ELR (cell line): ENCODE measurements around the gene NUDT22.

ENCODE experiments used
- DNase-seq: peaks from one replicate; pipeline ENCODE4 v3.0.0-alpha.2; 2015; ENCODE audit warnings: low read depth

NUDT22 gene

DNA sequence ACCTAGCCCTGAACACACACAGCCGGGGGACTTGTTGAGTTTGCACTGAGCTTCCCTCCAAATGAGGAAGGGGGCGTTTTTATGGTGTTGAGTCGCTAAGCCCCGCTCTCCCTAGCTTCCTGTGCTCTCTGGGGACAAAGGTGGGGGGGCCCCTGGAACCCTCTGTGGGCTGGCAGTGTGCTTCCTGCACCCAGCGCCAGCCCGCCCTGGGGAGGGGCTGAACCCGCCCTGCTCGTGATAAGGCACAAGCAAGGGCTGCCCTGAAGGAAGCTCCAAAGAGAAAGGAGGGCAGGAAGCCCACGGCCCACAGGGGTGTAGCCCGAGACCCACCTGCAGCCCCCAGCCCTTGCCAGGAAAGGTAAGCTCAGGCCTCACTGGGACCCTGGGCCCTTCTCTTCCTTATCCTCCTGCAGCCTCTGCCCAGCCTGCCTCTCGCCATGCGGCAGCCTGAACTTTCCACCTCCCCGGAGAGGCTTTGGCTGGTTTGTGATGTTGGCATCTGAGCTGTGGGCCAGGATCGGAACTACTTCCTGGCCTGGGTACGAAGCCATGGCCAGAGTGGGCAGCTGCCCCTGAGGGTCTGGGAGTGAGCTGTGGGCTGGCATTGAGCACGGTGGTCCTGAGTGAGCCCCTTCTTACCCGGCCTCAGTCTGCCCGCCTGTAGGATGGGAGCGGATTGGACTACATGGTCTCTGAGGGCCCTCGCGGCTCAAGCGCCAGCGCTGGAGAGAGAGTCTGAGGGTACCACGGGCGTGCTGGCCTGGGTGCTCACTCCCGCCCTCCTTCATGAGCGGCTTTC lies 19.4 kb upstream of the NUDT22 start, which contains the start of gene FERMT3:
Gene FERMT3 (plus strand): TSS at position 265 of the 799 bp plus-strand sequence. CDS start 644 bp downstream, outside the sequence.
- DNase-seq, result no peak

DNA sequence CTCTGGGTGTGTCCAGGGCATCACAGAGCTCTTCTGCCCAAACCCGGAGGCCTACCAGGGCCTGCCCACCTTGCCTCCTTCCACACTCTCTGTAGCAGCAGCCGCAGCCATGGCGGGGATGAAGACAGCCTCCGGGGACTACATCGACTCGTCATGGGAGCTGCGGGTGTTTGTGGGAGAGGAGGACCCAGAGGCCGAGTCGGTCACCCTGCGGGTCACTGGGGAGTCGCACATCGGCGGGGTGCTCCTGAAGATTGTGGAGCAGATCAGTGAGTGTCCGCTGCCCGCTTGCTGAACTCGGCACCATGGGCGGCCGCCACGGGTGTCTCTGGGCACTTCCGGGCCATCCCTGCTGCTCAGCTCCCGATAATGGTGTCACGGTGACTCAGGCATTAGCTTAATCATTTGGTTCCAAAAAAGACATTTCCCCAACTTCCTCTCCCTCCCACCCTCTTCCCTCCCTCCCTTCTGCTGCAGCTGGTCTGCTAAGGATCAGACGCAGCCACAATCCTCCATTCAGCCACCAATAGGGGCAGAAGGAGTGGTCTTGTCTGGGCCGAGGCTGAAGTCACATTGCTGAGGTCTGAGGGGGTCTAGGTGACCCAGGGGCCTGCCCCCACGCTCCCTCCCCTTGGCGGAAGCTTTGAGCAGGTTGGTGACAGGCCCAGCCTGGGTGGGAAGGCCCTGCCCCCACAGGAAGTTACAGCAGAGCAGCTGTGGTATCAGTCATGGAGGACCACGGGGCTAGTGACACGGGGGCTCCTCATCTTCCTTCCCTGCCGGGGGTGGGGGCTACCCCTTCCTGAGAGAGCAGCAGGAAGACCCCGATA lies 18.6 kb upstream of the NUDT22 start:
- DNase-seq, result peak; percentile 83

DNA sequence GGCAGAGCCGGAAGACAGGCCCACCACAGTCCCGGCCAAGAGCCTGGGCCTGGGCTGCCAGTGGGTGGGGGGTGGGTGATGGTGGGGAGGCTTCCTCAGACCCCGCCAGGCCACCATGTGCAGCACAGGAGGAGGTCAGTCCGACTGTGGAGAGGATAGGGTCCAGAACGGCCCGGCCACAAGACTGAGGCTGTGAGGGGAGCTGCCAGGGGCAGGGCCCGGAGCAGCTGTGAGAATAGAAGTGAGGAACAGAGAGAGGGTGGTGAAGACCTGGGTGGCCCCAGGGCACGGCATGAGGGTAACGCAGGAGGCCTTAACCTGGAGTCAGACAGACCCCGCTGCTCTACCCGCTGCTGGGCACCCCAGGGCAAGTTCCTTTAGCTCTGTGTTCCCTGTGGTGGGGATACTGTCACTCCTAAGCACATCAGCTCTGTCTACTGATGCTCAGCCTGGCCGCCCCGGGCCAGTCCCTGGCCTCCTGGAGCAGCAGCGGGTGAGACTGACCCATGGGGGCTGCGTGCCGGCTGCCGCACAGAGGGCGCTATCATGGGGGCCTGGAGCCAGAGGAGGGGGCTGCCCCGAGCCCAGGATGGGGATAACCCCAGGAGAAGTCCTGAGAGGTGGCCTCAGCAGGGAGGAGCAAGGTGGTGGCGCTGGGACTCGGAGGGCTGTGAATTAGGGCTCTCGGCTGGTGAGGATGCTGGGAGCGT lies 17.8 kb upstream of the NUDT22 start:
- no peak for DNase-seq

DNA sequence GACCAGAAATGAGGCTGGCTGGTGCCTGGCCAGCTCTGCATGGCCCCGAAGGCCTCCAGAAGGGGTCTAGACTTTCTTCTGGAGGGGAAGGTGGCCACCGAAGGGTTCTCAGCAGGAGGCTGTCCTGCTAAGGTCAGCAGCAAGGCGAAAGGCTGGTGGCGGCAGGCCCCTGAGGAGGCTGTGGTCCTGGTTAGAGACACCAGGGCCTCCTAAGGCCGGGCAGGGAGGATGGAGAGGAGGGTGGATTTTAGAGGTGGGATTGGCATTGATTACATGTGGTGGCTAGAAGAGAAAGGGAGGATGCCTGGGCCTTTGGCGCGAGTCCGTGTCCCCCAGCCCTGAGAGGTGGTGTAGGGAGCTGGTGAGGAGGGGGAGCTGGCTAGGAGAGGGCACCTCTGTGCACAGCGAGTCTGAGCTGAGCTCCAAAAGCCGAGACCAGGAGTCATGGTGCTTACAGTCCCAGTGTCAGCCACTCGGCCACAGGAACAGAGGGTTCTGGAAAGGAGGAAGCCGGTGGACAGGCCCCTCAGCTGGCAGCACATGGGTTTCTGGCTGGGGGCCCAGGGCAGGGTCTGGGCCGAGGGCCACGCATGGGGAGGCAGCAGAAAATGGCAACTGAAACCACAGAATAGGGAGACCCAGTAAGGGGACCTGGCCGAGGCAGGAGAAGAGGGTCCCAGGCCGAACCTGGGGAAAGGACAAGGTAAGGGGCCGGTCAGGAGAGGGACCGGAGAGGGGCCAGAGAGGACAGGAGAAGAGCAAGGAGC lies 17.1 kb upstream of the NUDT22 start:
- DNase-seq, result no peak

DNA sequence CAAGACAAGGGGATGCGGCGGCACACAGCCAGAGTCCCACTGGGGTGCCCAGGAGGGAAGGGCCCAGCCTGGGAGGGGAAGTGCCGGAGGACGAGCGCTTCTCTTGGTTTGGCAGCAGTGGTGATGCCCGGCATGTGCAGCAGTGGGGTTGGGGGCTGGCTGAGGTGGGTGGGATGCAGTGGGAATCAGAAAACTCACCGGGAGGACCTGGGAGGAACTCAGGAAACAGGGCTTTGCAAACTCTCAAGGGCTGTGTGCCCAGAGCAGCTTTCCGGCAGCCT lies 16.6 kb upstream of the NUDT22 start:
- DNase-seq, result no peak

DNA sequence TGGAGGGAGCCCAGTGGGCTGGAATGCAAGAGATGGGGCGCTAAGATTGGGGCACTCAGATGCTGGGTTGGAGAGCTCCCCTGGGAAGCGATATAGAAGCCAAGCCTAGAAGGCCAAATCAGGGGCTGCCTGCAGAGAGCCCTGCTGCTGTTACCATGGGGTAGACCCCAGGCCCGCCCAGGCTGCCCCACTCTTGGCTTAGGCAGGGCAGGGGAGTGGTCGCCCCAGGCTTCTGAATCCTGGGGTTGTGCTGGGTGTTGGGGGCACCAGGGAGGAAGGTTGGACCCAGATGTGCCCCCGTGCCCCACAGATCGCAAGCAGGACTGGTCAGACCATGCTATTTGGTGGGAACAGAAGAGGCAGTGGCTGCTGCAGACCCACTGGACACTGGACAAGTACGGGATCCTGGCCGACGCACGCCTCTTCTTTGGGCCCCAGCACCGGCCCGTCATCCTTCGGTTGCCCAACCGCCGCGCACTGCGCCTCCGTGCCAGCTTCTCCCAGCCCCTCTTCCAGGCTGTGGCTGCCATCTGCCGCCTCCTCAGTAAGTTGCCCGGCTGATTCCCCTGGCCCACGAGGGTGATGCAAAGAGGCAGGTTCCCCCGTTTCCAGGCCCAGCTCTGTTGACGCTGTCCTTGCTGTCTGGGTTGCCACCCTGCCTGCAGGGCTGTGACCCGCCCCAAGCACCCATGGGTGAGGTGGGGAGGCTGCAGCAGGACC lies 15.6 kb upstream of the NUDT22 start:
- no peak for DNase-seq

DNA sequence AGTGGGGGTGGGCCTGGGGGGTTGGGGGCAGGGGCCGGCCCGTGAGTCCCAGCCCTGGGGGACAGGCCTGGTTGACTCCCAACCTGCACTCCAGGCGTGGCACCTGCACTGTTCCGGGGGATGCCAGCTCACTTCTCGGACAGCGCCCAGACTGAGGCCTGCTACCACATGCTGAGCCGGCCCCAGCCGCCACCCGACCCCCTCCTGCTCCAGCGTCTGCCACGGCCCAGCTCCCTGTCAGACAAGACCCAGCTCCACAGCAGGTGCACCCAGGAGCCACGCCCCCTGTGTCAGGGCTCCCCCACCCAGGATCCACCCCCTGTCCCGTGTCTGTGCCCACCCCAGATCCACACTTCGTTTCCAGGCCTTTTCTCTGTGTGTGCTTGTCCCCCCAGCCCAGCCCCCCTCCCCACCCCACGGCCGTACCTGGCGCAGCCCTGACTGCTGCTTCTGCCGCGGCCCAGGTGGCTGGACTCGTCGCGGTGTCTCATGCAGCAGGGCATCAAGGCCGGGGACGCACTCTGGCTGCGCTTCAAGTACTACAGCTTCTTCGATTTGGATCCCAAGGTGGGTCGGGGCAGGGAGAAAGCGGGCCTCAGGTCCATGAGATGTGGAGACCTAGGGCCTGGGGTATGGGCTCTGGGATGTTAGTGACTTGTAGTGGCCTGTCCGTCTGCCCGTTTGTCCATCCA lies 14.7 kb upstream of the NUDT22 start:
- no peak for DNase-seq

DNA sequence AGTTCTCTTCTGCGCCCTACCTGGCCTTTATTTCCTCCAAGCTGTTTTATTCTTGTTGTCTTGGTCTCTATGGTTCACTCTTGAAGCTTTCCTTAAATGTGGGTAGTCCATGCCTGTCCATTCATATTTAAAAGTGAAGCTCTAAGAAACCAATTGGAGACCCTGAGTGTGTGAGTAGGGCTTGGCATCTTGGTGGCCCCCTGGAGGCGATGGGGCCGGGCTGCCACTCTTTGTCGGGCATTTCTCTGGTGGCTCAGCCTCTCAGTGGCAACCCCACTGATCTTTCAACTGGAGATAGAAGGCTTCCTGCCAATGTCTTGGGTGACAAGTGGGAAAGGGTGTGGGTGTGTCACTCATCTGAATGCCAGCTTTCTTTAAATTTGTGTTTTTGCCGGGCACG lies 9.2 kb upstream of the NUDT22 start:
- DNase-seq, result no peak

DNA sequence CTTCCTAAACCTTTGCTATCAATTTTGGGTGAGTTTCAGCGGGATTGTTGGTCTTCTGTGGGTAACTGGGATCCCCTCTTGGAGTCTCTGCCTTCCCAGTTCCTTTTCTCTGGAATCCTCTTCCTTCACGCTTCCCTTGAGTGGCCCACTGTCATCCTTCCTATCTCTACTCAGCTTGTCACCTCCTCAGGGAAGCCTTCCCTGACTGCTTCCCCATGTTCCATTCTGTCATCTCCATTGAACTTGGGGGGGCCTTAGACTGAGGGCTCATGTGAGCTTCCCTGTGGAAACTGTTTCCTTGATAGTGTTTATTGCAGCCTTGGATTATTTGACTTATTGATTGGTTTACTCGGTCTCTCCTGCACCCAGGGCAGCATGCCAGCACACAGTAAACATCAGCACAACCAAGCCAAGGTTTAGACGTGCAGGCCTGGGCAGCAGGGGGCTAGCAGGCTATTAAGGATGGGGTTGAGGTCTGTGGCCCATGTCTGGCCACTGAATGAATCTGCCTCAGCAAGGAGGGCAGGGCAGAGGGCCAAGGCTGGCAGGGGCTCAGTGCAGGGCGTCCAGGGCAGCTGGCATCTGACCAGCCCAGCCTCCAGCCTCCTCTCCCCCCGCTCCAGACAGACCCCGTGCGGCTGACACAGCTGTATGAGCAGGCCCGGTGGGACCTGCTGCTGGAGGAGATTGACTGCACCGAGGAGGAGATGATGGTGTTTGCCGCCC lies 7.3 kb upstream of the NUDT22 start:
- no peak for DNase-seq

DNA sequence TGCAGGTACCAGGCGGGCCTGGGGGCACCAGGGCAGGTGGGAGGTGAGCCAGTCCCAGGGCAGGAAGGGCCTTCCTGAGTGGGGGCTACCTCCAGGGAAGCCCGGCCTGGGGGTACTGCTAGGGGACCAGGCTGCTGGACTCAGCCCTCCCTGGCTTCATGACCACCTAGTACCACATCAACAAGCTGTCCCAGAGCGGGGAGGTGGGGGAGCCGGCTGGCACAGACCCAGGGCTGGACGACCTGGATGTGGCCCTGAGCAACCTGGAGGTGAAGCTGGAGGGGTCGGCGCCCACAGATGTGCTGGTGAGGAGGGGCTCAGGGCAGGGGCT lies 6.8 kb upstream of the NUDT22 start:
- DNase-seq, result no peak

DNA sequence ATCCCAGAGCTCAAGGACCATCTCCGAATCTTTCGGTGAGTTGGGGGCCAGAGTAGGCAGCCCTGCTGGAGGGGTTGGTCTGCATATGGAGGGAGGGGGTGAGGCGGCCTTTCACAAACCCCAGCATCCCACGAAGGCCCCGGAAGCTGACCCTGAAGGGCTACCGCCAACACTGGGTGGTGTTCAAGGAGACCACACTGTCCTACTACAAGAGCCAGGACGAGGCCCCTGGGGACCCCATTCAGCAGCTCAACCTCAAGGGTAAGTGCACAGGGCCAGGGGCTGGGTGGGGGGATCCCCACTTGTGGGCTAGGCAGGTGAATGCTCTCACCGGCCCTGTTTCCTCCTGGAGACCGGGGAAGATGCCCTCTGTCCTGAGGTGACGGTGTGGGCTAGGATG lies 6.3 kb upstream of the NUDT22 start:
- DNase-seq, result no peak

DNA sequence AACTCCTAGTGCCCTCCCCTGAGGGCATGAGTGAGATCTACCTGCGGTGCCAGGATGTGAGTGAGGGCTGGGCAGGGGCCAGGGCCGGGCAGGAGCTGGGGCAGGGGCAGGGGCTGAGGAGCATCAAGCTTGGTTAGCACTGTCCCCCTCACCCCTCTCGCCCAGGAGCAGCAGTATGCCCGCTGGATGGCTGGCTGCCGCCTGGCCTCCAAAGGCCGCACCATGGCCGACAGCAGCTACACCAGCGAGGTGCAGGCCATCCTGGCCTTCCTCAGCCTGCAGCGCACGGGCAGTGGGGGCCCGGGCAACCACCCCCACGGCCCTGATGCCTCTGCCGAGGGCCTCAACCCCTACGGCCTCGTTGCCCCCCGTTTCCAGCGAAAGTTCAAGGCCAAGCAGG lies 5.8 kb upstream of the NUDT22 start:
- no peak for DNase-seq

DNA sequence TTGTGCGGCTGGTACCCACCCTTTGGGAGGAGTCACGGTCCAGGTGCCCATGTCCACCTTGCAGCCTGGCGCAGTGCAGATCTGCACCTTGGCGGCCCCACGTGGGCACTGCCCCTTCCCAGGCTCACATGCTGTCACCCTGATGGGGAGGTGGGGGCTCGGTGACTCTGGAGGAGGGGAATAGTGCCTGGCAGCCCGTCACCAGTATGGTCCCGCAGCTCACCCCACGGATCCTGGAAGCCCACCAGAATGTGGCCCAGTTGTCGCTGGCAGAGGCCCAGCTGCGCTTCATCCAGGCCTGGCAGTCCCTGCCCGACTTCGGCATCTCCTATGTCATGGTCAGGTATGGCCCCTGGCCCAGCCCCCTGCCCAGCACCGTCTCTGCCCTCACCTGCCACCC lies 5.3 kb upstream of the NUDT22 start:
- DNase-seq, result no peak

DNA sequence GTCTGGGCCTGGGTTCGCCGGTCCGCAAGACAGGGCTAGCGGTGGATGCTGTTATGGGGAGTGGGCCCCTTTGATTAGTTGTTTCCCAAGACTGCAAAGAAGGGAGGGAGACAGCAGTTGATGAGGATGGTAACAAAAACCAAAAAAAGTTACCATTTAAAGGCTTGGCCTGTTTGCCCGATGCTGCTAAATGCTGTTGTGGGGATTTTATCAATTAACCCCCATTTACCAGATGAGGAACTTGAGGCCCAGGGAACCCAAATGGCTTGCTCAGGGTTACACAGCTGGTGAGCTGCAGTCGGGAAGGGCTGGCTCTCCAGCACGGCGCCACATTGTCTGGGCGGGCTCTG lies 3.4 kb upstream of the NUDT22 start:
- DNase-seq, result no peak

DNA sequence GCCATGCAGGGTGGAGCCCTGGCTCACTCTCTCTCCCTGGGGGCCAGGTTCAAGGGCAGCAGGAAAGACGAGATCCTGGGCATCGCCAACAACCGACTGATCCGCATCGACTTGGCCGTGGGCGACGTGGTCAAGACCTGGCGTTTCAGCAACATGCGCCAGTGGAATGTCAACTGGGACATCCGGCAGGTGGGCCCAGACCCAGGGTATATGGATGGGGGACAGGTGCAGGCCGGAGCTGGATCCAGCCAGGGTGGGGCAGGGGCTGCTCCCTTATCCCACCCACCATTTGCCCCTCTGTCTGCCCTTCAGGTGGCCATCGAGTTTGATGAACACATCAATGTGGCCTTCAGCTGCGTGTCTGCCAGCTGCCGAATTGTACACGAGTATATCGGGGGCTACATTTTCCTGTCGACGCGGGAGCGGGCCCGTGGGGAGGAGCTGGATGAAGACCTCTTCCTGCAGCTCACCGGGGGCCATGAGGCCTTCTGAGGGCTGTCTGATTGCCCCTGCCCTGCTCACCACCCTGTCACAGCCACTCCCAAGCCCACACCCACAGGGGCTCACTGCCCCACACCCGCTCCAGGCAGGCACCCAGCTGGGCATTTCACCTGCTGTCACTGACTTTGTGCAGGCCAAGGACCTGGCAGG lies 2.9 kb upstream of the NUDT22 start:
- no peak for DNase-seq

DNA sequence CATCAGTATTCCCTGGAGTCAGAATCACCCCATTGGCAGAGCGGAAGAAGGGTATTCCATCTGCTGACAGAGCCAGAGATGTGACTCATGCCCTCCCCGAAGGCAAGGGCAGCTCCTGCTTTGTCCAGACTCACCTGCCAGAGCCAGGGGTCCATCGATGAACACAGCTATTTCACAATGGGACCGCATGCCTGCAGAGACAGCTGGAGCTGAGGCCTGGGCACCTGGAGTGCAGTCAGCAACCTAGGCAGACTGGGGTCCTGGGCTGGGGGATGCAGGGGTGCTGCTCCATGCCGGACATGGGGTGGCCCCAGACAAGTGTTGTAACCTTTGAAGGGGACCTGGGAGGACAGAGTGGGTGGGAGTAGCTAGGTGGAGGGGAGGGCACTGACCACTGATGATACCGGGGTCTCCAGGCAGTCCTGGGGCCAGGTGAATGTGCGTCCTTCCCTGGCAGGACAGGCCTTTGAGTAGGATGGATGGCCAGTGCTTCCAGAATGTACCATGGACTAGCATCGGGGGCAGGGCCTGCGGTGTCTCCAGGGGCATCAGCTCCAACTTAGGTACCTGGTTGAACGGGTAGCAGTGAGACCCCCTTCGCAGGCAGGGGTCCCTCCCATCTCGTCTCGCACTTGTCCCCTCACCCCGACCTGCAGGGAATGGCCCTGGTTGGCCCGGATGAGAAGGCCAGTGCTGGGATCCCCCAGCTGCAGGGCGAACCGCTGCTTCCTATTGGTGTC lies 1.8 kb upstream of the NUDT22 start:
- peak; percentile 60 for DNase-seq

DNA sequence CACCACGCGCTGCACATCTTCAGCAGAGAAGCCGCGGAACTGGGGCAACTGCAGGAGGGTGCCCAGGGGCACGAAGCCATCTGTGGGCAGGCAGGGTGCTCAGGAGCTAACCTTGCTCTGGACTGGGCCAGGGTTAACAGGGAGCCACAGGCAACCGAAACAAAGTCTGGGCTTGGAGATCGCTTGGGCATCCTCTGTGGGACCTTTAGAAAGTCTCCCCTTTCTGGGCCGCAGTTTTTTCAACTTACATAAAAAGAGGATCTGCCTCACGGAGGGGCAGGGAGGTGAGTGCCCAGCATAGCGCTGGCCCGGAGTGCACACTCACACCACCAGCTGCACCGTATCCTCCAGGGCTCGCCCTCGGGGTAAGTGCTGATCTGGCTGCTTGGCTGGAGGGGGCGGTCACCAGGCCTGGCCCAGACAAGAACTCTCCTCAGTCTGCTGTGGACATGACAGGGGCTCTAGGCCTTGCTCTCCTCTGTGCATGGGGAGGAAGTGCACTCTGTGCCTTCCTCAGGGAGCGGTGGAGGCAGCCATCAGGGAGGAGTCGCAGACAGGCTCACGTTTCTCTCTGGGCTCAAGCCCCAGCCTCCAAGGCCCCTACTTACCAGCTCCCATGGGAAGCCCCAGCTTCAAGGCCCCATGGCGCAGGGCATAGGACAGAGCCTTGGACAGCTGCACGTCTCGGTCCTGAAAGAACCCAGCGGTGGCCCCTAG lies 1.0 kb upstream of the NUDT22 start:
- DNase-seq, result peak; percentile 22

DNA sequence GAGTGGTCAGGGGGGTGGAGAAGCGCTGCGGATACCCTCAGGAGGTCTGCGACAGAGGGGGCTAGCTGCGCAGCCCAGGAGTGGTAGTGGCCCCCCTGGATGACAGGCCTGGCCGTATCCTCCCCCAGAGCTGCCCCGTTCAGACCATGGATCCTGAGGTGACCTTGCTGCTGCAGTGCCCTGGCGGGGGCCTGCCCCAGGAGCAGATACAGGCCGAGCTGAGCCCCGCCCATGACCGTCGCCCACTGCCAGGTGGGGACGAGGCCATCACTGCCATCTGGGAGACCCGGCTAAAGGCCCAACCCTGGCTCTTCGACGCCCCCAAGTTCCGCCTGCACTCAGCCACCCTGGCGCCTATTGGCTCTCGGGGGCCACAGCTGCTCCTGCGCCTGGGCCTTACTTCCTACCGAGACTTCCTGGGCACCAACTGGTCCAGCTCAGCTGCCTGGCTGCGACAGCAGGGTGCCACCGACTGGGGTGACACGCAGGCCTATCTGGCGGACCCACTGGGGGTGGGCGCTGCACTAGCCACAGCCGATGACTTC lies 505 bp downstream of the NUDT22 start:
- peak; percentile 30 for DNase-seq
